ENCODE measurements around the gene GPS1. TPM values are rescaled to one million over a fixed set of nuclear protein-coding genes. Genes with fewer than 3 reads are reported as not detected.

Gene GPS1
- total RNA-seq, 1 experiment from 2014 or later: 181 TPM

DNA sequence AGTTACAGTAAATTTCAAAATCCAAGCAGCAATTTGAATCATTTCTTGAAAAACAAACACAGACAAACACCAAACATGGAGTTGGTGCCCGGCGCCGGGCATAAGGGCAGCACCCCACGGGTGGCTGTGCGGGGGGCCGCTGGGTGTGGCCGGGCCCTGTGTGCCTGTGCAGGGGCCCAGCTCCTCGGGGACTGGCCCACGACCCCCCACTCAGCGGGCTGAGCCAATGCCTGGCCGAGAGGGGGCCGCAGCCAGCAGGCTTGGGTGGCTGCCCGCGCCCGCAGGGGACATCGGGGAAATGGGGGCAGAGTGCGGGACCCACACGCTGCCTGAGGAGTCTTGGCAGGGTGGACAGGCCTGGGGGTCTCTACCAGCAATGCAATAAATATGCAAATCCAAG lies 26.7 kb downstream of the GPS1 start:
- H3K4me3 Mint-ChIP-seq: no peak overlapping the region
- no peaks in the 10 kb centered on the region for H3K4me1 Mint-ChIP-seq
- DNase-seq (ENCODE audit: low spot score) (no peak), ATAC-seq (no peak)
- ChIA-PET POLR2A (no interaction called here), CTCF (interaction anchor here (1.2 to 4.9 kb wide), 3 partner anchors 46 to 158 kb away, joined by 4 to 37 read pairs (median 9); partner anchors contain the start of gene RAC3)
- H3K9me3 Mint-ChIP-seq: no peaks in the 10 kb centered on the region
- TF ChIP-seq ETV6 (CRISPR knock-in tag; IDR thresholded peaks at IDR 0.05) (no peak), CBFB (CRISPR knock-in tag; IDR thresholded peaks at IDR 0.05; ENCODE audit: low read depth) (no peak), ELF4 (CRISPR knock-in tag; IDR thresholded peaks at IDR 0.05; ENCODE audit: low read depth) (no peak), ZNF121 (CRISPR knock-in tag; IDR thresholded peaks at IDR 0.05) (no peak), MXD4 (CRISPR knock-in tag; IDR thresholded peaks at IDR 0.05; ENCODE audit: borderline replicate concordance) (no peak), NR1H2 (CRISPR knock-in tag; IDR thresholded peaks at IDR 0.05) (no peak), SMAD3 (CRISPR knock-in tag; IDR thresholded peaks at IDR 0.05; ENCODE audit: borderline replicate concordance) (no peak), ZNF138 (CRISPR knock-in tag; conservative IDR thresholded peaks at IDR 0.05) (no peak), ZNF317 (CRISPR knock-in tag; IDR thresholded peaks at IDR 0.05; ENCODE audit: borderline replicate concordance, low read depth) (no peak)
- TF ChIP-seq, protein P1, sequence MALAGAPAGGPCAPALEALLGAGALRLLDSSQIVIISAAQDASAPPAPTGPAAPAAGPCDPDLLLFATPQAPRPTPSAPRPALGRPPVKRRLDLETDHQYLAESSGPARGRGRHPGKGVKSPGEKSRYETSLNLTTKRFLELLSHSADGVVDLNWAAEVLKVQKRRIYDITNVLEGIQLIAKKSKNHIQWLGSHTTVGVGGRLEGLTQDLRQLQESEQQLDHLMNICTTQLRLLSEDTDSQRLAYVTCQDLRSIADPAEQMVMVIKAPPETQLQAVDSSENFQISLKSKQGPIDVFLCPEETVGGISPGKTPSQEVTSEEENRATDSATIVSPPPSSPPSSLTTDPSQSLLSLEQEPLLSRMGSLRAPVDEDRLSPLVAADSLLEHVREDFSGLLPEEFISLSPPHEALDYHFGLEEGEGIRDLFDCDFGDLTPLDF (CRISPR knock-in tag; IDR thresholded peaks at IDR 0.05): no peak
- TF ChIP-seq, protein P2, sequence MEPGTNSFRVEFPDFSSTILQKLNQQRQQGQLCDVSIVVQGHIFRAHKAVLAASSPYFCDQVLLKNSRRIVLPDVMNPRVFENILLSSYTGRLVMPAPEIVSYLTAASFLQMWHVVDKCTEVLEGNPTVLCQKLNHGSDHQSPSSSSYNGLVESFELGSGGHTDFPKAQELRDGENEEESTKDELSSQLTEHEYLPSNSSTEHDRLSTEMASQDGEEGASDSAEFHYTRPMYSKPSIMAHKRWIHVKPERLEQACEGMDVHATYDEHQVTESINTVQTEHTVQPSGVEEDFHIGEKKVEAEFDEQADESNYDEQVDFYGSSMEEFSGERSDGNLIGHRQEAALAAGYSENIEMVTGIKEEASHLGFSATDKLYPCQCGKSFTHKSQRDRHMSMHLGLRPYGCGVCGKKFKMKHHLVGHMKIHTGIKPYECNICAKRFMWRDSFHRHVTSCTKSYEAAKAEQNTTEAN (CRISPR knock-in tag; IDR thresholded peaks at IDR 0.05): no peak
- TF ChIP-seq, protein P3, sequence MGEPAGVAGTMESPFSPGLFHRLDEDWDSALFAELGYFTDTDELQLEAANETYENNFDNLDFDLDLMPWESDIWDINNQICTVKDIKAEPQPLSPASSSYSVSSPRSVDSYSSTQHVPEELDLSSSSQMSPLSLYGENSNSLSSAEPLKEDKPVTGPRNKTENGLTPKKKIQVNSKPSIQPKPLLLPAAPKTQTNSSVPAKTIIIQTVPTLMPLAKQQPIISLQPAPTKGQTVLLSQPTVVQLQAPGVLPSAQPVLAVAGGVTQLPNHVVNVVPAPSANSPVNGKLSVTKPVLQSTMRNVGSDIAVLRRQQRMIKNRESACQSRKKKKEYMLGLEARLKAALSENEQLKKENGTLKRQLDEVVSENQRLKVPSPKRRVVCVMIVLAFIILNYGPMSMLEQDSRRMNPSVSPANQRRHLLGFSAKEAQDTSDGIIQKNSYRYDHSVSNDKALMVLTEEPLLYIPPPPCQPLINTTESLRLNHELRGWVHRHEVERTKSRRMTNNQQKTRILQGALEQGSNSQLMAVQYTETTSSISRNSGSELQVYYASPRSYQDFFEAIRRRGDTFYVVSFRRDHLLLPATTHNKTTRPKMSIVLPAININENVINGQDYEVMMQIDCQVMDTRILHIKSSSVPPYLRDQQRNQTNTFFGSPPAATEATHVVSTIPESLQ (CRISPR knock-in tag; IDR thresholded peaks at IDR 0.05): no peak
- H3K36me3 Mint-ChIP-seq: peaks cover 13% of the 10 kb centered on the region
- peaks cover 6% of the 10 kb centered on the region for H3K27me3 Mint-ChIP-seq (ENCODE audit: low read depth)
- peak overlapping the region; percentile 79 for H3K27ac Mint-ChIP-seq

DNA sequence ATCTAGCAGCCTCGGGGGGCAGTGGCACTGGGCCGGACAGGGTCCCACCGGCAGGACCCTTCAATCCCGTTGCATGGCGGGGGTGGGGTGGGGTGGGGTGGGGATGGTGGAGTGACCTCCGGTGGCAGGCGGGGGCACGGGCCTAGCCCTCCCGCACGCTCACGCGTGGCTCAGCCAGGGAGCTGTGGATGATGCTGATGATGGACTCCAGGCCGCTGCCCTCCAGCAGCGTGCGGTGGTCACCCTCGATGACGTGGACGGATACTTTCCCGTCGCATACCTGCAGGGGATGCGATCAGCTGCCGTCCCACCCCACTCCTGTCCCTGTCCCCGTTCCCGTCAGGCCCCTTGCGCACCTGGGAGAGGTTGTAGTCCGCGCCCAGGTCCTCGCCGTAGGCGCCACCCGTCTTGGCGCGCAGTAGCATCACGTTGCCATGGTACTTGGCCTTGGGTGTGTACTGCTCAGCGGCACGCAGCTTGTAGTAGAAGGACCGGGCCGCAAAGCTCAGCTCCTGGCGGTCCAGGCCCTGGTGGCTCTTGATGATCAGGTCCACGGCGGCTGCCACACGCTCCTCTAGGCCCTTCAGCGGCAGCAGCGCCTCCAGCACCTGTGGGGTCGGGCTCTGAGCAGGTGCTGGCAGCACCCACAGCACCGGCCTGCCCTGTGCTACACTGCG lies 27.4 kb downstream of the GPS1 start:
- POLR2A ChIA-PET: no interaction called here
- no peaks in the 10 kb centered on the region for H3K4me1 Mint-ChIP-seq
- TF ChIP-seq ZNF423 (CRISPR knock-in tag; IDR thresholded peaks at IDR 0.05): no peak
- TF ChIP-seq JAZF1 (CRISPR knock-in tag; IDR thresholded peaks at IDR 0.05): no peak
- no peak for TF ChIP-seq MYBL2 (CRISPR knock-in tag; IDR thresholded peaks at IDR 0.05)
- TF ChIP-seq OVOL2 (CRISPR knock-in tag; IDR thresholded peaks at IDR 0.05; ENCODE audit: borderline replicate concordance): no peak
- no peak for TF ChIP-seq GTF2I (CRISPR knock-in tag; conservative IDR thresholded peaks at IDR 0.05)
- TF ChIP-seq, protein P4, sequence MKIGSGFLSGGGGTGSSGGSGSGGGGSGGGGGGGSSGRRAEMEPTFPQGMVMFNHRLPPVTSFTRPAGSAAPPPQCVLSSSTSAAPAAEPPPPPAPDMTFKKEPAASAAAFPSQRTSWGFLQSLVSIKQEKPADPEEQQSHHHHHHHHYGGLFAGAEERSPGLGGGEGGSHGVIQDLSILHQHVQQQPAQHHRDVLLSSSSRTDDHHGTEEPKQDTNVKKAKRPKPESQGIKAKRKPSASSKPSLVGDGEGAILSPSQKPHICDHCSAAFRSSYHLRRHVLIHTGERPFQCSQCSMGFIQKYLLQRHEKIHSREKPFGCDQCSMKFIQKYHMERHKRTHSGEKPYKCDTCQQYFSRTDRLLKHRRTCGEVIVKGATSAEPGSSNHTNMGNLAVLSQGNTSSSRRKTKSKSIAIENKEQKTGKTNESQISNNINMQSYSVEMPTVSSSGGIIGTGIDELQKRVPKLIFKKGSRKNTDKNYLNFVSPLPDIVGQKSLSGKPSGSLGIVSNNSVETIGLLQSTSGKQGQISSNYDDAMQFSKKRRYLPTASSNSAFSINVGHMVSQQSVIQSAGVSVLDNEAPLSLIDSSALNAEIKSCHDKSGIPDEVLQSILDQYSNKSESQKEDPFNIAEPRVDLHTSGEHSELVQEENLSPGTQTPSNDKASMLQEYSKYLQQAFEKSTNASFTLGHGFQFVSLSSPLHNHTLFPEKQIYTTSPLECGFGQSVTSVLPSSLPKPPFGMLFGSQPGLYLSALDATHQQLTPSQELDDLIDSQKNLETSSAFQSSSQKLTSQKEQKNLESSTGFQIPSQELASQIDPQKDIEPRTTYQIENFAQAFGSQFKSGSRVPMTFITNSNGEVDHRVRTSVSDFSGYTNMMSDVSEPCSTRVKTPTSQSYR (CRISPR knock-in tag; IDR thresholded peaks at IDR 0.05): no peak
- no peak for TF ChIP-seq IRF2 (CRISPR knock-in tag; IDR thresholded peaks at IDR 0.05; ENCODE audit: borderline replicate concordance, low read depth)
- TF ChIP-seq ZNF416 (CRISPR knock-in tag; IDR thresholded peaks at IDR 0.05): no peak
- TF ChIP-seq, protein P5, sequence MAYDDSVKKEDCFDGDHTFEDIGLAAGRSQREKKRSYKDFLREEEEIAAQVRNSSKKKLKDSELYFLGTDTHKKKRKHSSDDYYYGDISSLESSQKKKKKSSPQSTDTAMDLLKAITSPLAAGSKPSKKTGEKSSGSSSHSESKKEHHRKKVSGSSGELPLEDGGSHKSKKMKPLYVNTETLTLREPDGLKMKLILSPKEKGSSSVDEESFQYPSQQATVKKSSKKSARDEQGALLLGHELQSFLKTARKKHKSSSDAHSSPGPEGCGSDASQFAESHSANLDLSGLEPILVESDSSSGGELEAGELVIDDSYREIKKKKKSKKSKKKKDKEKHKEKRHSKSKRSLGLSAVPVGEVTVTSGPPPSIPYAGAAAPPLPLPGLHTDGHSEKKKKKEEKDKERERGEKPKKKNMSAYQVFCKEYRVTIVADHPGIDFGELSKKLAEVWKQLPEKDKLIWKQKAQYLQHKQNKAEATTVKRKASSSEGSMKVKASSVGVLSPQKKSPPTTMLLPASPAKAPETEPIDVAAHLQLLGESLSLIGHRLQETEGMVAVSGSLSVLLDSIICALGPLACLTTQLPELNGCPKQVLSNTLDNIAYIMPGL (CRISPR knock-in tag; IDR thresholded peaks at IDR 0.05): no peak
- no peak for TF ChIP-seq FOXK1 (CRISPR knock-in tag; IDR thresholded peaks at IDR 0.05)
- TF ChIP-seq, protein P6, sequence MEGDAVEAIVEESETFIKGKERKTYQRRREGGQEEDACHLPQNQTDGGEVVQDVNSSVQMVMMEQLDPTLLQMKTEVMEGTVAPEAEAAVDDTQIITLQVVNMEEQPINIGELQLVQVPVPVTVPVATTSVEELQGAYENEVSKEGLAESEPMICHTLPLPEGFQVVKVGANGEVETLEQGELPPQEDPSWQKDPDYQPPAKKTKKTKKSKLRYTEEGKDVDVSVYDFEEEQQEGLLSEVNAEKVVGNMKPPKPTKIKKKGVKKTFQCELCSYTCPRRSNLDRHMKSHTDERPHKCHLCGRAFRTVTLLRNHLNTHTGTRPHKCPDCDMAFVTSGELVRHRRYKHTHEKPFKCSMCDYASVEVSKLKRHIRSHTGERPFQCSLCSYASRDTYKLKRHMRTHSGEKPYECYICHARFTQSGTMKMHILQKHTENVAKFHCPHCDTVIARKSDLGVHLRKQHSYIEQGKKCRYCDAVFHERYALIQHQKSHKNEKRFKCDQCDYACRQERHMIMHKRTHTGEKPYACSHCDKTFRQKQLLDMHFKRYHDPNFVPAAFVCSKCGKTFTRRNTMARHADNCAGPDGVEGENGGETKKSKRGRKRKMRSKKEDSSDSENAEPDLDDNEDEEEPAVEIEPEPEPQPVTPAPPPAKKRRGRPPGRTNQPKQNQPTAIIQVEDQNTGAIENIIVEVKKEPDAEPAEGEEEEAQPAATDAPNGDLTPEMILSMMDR (IDR thresholded peaks at IDR 0.05): no peak
- no peak for TF ChIP-seq ELF4 (CRISPR knock-in tag; IDR thresholded peaks at IDR 0.05; ENCODE audit: low read depth)
- no peak for TF ChIP-seq ZNF671 (CRISPR knock-in tag; IDR thresholded peaks at IDR 0.05)
- H3K9me3 Mint-ChIP-seq: no peaks in the 10 kb centered on the region
- CTCF ChIA-PET: interaction anchor here (0.7 to 4.9 kb wide), 2 partner anchors 49 kb away, joined by 3 to 37 read pairs; no protein-coding TSS in a partner anchor
- DNase-seq (ENCODE audit: low spot score): no peak
- H3K36me3 Mint-ChIP-seq: peaks cover 17% of the 10 kb centered on the region
- H3K4me3 Mint-ChIP-seq: no peak overlapping the region
- no peaks in the 10 kb centered on the region for H3K27me3 Mint-ChIP-seq (ENCODE audit: low read depth)
- no peak for ATAC-seq
- H3K27ac Mint-ChIP-seq: no peak overlapping the region
